Activated CD4-positive, alpha-beta T cell treated with anti-CD3 and anti-CD28 coated beads, Interleukin-2, amount 50 U/mL, for 16 hours (primary cell): ENCODE results near the gene CDH4.
"Not testable (repeated sequence)": the region's sequence is repeated elsewhere in the genome, so short reads cannot be mapped to it uniquely, and the experiment has no call there.

Experiments used
- DNase-seq: peaks from one replicate; pipeline ENCODE4 v3.0.0-alpha.2; 2020

The CDH4 gene

DNA sequence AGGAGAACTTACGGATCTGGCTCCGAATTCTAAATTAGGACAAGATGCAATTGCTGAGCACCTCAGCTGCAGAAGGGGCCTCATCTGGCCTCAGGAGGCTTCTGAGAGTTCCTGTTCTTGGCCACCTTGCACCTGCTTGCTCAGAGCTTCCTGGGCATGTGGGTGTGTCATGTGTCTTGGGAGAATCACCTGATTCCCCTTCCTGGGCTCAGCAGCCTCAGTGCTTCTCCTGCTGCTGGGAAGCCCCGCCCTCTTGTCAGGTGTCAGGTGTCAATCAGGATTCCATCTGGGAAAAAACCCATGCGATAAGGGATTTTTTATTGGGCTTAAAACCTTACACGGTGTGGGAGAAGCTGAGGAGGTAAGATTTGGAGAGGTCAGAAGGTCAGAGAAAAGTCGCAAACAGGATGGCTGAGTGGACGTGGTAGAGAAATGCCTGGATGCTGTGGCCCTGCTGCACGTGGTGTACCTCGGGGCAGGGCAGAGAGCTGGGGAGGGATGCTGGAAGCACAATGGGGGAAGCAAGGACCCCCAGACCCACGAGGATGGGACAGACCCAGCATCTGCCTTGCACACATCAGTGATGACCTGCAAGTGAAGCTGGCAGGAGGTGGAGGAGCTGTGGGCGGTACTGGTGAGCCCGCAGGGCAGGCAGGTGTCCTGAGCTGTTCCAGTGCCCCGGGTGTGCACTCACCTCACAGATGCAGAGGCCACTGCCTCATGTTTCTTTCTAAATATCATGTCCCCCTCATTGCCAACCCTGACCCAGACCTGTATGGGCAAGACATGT lies 170.8 kb downstream of the CDH4 start:
- DNase-seq = no peak

DNA sequence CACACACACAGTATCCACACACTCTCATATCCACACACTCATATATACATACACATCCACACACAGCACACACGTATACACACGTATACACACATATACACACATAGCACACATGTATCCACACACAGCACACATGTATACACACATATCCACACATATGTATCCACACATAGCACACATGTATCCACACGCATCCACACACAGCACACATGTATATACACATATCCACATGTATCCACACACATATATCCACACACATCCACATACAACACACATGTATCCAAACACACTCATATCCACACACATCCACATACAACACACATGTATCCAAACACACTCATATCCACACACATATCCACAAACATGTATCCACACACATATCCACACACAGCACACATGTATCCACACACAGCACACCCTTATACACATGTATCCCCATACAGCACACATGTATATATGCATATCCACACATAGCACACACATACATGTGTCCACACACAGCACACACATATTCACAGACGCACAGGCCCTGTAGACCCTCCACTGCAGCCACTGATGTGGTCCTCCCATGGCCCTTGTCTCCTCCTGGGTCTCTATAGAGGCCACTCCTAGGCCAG lies 172.1 kb downstream of the CDH4 start:
- DNase-seq = no peak

DNA sequence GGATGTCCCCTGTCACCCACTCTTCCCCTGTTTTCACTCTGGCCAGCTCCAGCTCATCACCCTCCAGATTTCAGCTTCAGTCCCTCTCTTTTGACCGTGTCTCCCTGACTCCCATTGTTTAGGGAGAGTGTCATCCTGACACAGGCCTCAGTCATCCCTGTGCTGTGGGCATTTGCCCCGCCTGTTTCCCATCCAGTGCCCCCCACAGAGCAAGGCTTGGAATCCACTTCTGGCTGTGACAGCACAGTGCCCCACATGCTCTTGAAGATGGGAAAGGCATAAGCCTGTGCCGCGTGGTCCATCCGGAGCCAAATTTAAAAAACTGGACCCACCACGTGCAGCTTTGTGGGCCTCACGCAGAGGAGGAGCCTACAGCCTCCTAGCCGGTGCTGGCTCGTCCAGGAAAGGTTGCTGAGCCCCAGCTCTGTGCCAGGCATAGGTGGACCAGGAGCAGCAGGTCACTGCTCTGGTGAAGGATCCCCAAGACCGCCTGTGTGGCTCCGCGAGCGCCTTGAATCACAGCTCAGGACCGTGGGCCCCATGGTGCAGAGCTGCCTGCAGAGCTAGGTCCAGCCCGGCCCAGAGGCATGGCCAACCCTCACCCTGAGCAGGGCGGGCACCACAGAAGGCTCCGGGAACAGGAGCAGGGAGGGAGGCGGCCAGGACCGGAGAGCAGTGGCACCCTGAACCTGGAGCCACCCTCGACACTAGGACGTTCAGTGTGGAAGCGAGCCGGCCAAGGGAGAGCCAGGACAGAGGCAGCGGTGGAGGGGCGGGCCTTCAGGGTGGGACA lies 172.8 kb downstream of the CDH4 start:
- DNase-seq = no peak

DNA sequence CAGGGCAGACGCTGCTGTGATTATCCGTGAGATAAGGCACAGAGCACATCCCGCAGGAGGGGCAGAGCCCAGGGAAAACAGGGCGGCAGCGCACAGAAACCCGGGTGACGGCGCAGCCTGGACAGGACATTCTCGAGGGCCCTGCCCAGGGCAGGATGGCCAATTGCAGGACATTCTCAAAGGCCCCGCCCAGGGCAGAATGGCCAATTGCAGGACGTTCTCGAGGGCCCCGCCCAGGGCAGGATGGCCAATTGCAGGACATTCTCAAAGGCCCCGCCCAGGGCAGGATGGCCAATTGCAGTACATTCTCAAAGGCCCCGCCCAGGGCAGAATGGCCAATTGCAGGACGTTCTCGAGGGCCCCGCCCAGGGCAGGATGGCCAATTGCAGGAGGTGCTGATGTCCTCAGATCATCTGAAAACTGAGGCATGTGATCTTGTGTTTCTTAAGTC lies 173.5 kb downstream of the CDH4 start:
- DNase-seq = not testable (repeated sequence)

DNA sequence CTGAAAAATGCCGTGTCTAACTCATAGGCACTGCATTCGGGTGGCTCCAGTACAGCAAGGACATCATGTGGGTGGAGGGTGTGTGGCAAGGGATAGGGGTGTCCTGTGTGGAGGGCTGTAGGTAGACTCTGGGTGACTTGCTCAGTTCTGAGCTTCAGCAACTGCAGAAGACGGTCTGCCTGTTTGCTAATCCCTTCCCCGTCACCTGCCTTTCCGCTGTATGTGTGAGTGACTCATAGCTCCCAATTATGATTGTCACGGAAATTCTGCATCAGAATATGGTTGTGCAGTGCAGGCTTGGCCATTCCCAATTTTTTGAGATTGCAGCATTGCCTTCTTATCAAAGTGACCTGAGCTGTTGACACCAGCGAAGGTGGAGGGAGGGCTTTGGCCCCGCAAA lies 174.3 kb downstream of the CDH4 start:
- no peak for DNase-seq

DNA sequence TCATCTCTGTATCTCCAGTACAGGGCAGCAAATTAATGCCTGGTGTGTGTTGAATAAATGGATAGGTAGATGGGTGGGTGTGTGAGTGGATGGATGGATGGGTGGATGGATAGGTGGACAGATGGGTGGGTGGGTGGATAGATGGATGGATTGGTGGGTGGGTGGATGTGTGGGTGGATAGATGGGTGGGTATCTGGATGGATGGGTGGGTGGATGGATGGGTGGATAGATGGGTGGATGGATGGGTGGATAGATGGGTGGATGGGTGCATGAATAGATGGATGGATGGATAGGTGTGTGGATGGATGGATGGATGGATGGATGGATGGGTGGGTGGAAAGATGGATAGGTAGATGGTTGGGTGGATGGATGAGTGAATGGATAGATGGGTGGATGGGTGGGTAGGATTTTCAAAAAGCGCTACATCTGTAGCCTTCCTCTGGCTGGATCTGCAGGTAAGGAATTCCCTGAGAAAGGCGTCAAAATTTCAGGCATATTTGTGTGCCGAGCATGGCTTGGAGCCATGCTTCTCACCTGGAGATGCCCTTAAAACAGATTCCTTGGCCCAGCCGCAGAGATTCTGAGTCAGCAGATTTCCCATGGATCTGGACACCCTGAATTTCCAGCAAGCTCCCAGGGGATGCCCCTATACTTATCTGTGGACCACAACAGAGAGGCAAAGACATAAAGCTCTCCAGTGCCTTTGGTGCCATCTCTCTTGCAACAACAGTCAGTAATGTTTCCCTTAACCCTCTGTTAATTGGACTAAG lies 177.6 kb downstream of the CDH4 start:
- DNase-seq = no peak

DNA sequence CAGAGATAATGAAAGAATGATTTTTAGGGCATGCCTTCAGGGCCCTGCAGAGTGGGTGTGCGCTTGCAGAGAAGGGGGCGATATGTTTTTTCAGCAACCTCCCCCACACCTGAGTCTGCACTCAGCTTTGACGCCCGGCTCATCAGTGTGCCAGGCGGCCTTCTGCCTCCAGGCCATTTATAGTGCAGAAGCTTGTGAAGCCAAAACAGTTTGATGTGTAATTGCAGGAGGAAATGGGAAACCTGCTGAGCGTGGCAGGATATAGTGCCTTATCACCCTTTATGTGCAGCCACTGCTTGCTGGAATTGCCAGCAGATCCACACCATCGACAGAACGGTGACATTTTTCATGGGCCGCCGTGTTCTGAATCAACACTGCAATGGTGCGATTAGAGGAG lies 178.2 kb downstream of the CDH4 start:
- no peak for DNase-seq

DNA sequence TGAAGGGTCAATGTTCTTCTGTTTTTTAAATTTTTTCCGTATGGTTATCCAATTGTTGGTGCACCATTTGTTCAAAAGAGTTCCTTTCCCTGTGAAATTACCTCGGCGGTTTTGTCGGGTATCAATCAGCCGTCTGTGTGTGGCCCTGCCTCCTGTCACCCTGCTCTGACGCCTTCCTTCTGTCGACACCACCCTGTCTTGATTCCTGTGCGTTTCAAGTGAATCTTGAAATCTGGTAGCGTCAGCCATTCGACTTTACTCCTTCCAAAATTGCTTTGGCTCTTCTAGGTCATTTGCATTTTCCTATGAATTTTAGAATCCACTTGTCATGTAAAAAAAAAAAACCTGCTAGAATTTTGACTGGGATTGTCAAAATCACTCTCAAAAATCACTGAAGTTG lies 181.1 kb downstream of the CDH4 start:
- DNase-seq = no peak

DNA sequence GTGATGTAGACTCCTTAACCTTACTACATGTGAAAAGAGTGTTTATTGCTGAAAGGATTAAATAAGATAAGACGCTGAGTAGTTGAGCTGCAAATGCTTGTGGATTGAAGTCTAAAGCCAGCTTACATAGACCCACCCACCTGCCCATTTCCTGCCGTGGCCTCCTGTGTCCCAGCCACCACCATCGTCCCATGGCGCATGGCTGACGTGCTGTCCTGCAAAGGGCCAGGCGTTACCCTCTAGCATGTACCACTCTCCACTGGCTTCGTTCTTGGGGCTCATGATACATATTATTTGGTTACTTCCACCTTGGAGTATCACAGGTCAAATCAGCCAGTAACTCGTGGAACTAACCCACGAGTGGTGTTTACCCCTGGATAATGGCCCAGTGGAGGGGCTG lies 181.8 kb downstream of the CDH4 start:
- no peak for DNase-seq

DNA sequence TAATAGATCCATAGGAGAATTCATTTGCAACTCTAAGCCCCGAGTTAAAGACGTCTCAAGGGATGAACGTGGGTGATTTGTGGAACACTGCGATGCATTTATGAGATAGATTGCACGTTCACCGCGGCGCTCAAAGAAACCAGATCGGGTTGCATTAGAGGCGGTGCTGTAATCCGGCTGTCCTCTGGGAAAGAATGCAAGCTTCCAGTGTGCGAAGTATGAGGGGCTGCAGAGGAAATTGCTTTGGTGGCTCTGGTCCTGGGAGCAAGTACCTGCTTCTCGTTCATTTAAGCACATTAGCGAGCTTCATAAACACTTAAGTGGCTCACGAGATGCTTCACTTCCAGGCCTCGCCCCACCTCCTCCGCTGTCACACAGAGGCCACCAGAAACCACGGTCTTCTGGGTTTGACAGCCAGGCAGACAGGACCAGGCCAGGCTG lies 182.3 kb downstream of the CDH4 start:
- DNase-seq = no peak

DNA sequence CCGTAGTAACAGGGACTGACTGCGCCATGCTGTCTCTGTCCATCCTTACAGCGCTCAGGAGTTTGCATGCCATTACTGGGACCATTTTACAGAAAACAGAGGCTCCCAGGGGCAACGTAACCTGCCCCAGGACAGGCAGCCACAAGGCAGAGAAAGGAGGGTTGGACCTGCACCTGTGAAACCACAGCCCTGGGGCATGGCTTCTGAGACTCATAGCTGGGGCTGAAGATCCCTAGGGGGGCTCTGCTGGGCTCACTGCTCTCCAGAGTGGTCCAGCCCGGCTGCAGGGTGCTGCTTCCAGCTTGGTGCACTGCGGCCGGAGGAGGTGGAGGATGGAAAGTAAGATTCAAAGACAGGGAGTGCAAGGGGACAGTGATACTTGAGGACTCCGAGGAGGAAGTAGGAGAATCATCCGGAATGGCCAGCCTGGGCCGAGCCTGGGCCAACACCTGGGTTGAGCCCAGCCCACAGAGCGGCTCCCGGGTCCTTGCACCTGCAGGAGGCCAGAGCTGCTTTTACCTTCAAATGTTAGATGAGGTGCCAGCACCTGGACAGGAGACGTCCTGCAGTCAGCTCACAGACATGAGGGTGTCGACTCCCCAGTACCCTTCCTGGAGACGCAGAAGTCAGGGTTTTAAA lies 183.2 kb downstream of the CDH4 start:
- no peak for DNase-seq

DNA sequence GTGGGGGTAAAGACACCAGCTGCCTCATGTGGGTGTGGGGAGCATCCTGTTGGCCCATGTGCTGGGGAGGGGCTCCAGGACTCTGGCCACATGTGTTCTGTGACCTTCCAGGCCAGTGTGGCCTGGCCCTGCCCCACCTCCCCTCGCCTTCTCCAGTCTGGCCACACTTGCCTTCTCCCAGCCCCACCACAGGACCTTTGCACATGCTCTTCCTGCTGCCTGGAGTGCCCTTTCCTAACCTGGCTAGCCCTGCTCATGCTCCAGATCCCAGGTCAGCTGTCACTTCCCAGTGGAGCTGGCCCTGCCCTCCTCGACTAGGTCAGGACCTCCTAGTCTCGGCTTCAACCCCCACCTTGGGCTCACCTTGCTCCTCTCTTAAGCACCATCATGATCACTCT lies 183.8 kb downstream of the CDH4 start:
- no peak for DNase-seq

DNA sequence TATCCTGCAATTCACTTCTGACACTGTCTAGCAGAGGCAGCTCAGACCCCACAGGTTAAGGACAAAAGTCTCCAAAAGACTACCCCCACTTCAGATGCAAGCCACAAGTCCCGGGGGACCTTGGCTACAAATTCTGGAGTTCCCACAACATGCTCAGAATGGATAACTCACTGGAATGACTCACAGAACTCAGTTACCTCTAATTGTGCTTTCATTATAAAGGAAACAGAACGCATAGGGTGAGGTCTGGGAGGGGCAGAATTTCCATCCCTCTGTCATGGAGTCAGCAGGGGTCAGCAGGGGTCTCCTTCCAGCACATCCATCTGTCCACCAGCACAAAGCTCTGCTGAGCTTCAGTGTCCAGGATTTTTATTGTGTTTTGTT lies 184.2 kb downstream of the CDH4 start:
- DNase-seq = no peak

DNA sequence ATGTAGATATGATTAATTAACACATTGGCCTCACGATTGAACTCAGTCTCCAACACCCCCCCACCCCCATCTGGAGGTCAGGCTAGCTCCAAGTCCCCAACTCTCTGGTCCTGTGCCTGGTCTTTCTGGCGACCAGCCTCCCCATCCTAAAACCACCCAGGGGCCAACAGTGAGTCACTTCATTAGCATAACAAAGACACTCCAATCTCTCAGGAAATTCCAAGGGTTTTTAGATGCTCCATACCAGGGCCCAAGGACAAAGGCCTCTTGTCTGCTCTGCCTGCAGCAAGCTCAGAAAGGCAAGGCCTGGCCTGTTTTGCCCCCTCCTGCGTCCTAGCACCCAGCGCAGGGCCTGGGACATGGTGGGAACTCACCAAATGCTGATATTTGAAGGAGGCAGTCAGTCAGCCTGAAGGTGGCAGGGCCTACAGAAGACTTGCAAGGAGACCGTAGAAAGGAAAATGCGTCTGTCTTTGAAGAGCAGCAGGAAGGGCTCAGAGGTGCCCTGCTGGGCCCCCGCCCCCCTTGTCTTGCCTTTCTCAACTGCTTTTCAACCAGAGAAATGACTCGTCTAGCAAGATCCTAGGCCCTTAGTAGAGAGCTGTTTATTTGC lies 184.7 kb downstream of the CDH4 start:
- DNase-seq = no peak

DNA sequence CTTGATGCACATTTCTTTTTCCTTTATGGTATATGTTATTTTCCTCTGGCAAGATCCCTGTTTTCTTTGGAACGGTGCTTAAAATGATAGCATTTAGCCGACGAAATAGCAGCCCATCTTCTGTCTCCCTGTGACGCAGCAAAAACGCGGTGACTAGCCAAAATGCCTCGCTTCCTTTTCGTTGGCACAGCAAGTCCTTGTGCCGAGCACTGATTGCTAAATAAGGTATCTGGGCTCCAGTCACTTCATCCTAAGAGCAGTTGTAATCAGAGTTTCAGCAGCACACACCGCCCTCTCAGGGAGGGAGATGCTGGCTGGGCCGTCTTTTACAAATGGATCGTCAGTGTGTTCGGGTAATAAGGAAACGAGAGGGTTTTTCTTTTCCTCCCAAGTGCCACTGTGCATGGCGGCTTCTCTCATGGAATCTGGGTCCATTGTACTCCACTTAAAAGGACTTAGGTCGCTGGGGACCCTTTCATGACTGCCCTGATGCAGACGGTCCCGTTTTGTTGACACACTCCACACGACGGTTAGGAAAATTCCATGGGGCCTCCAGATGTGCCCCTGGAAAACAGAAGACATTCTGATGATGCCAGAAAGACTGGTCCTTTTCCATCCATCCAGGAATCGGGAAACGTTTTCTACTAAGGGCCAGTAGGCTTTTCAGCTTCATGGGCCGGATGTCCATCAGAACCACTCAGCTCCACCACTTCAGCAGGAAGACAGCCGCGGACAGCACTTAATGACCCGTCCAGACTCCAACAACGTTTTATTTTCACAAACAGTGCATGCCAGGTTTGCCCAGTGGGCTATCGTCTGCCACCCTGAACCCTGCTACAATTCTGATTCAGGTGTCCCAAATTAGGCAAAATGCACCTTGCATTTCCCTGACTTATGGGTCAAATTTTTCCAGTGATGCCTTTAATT lies 185.5 kb downstream of the CDH4 start:
- no peak for DNase-seq

DNA sequence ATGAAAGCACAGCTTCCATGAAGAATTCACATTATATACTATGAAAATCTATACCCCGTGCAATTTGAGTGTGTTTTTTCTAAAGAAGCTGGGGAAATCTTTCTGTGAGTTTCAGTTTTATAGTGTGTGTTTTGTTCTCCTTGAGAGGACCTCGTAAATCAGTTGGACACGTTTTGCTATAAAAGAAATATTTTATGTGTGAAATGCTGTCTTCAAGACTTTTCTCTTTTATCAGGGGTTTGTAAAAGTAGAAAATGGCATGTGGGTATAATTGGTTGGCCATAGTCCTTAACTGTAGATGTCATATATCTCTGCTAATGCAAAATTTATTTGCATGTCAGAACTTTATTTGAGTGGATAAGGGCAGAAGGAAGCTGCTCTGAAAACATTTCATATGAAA lies 186.2 kb downstream of the CDH4 start:
- no peak for DNase-seq

DNA sequence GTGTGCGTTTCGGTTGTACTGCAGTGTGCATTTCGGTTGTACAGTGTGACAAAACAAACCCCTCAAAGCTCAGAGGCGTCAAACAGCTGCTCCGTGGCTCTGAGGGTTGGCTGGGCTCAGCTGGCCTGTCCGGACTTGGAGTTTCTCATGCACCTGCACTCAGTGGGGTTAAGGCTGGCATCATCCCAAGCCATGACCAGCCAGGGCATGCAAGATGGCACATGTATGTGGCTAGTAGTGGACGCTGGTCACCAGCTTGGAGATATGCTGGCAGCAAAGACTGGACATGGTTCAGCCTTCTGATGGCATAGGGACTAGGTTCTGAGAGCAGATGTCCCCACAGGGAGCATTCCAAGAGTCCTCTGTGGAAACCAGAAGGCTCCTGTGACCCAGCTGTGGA lies 187.2 kb downstream of the CDH4 start:
- no peak for DNase-seq

DNA sequence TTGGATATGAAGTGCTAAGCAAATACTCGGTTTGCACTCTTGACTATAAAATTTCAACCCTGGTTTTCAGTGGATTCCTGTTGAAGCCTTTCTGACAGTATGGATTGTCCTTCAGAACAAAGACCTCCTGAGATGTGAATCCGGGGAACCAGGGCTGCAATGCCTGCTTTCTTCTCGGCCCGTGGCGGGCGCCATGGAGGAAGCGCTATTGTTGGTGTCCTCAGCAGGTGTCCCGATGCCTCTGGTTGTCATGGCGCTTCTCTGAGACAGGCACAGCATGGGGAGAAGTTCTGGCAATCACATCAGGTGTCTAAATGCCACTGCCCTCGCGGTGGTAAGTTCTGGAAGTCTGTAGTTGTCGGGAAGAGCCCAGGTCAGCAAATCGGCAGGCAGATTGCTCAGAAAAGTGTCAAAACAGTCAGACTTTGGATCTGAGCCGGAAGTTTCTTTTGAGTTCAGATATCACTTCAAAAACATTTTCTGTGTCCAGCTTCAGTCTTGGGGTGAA lies 188.5 kb downstream of the CDH4 start:
- no peak for DNase-seq

DNA sequence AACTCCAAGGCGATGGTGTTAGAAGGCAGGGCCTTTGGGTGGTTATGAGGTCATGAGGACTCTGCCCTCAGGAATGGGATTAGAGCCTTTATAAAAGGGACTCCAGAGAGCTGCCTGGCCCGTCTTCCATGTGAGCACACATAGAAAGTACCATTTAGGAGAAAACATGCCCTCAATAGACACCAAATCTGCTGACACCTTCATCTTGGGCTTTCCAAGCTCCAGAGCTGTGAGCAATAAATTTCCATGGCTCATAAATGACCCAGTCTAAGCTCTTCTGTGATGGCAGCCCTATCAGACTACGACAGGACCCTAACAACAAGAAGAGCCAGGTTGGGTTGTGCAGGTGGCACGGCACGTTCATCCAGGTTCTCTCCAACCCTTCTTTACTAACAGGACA lies 189.5 kb downstream of the CDH4 start:
- no peak for DNase-seq

DNA sequence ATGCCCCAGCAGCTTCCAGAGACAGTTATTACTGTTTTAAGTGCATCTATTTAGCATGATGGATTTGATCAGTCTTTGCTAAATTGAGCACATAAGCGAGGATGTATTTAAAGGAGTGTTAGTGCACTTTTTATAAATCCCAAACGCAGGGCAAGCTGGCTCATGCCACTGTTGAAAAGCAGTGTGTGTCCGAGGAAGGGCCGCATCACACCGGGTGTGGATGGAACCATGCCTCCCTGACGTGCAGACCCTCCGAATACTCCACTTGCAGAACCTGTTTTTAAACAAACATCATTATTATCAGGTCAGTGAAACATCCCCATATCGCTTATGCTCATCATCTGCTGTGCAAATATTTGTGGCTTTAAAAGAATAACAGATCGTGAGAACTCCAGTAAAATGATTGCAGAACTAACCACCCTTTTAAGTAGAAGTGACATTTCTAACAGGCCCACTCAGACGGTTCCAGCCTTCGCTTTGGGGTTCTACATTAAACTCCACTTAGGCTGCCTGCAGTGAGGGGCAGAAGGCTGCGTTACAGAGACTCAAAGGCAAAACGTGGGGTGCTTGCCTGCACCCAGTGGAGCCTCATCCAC lies 190.1 kb downstream of the CDH4 start:
- no peak for DNase-seq
